ENCODE results near the gene SFXN1. TPM values are rescaled to one million over a fixed set of nuclear protein-coding genes. Genes with fewer than 3 reads are reported as not detected.

SFXN1 gene
- total RNA-seq, 3 donors from 2014 or later (not counting 1 experiment from before 2014, with no cell fraction given), result 30.3 to 55.2 (median 44.0) TPM

GRCh38 chr5:175558801-175559480, 80.6 kb downstream of the SFXN1 start:
- intact Hi-C loops (cut with micrococcal nuclease), result no loop called here
- Mint-ChIP-seq H3K4me3 (no peak overlapping the region), H3K9me3 (no peaks in the 10 kb centered on the region), H3K27ac (no peak overlapping the region), H3K36me3 (no peaks in the 10 kb centered on the region), H3K27me3 (ENCODE audit: low read depth in 2 of 2) (peaks cover 6 to 14% of the 10 kb centered on the region in 2 donors), H3K4me1 (no peaks in the 10 kb centered on the region)
- no peak for DNase-seq
- Histone ChIP-seq H3K4me3 (ENCODE audit: low read length) (no peak overlapping the region), H3K27me3 (ENCODE audit: control insufficient read depth, insufficient read depth, low read length) (peaks cover 2% of the 10 kb centered on the region), H3K4me1 (ENCODE audit: control insufficient read depth, insufficient read depth, low read length) (no peaks in the 10 kb centered on the region), H3K9me3 (ENCODE audit: control insufficient read depth, insufficient read depth, low read length) (no peaks in the 10 kb centered on the region), H3K27ac (ENCODE audit: low read length) (no peak overlapping the region), H3K36me3 (ENCODE audit: control insufficient read depth, insufficient read depth, low read length) (no peaks in the 10 kb centered on the region)
- WGBS (ENCODE audit: insufficient coverage), result 94% methylated on average over 8 of the region's 9 CpGs
- ATAC-seq, result no peak
- TF ChIP-seq CTCF (IDR thresholded peaks at IDR 0.05), result no peak

GRCh38 chr5:175560011-175560410, 81.7 kb downstream of the SFXN1 start:
- Mint-ChIP-seq H3K9me3 (no peaks in the 10 kb centered on the region), H3K4me1 (no peaks in the 10 kb centered on the region), H3K4me3 (no peak overlapping the region), H3K36me3 (no peaks in the 10 kb centered on the region), H3K27me3 (ENCODE audit: low read depth in 2 of 2) (peaks cover 6 to 7% of the 10 kb centered on the region in 2 donors), H3K27ac (no peak overlapping the region)
- Histone ChIP-seq H3K4me1 (ENCODE audit: control insufficient read depth, insufficient read depth, low read length) (no peaks in the 10 kb centered on the region), H3K27me3 (ENCODE audit: control insufficient read depth, insufficient read depth, low read length) (peaks cover 2% of the 10 kb centered on the region), H3K36me3 (ENCODE audit: control insufficient read depth, insufficient read depth, low read length) (no peaks in the 10 kb centered on the region), H3K27ac (ENCODE audit: low read length) (no peak overlapping the region), H3K4me3 (ENCODE audit: low read length) (no peak overlapping the region), H3K9me3 (ENCODE audit: control insufficient read depth, insufficient read depth, low read length) (no peaks in the 10 kb centered on the region)
- 0% methylated on average over 1 of the region's 2 CpGs for WGBS (ENCODE audit: insufficient coverage)
- intact Hi-C loops (cut with micrococcal nuclease), result no loop called here
- no peak for TF ChIP-seq CTCF (IDR thresholded peaks at IDR 0.05)
- ATAC-seq (no peak), DNase-seq (no peak)

GRCh38 chr5:175561085-175561484, 82.7 kb downstream of the SFXN1 start:
- H3K4me1 ChIP-seq (ENCODE audit: control insufficient read depth, insufficient read depth, low read length), result no peaks in the 10 kb centered on the region
- no peak overlapping the region for H3K27ac Mint-ChIP-seq
- no peaks in the 10 kb centered on the region for H3K36me3 ChIP-seq (ENCODE audit: control insufficient read depth, insufficient read depth, low read length)
- DNase-seq (no peak), ATAC-seq (no peak)
- 77% methylated on average over 5 of the region's 5 CpGs for WGBS (ENCODE audit: insufficient coverage)
- H3K27me3 Mint-ChIP-seq (ENCODE audit: low read depth in 2 of 2), result peaks cover 6 to 13% of the 10 kb centered on the region in 2 donors
- H3K27ac ChIP-seq (ENCODE audit: low read length), result no peak overlapping the region
- H3K4me3 ChIP-seq (ENCODE audit: low read length), result no peak overlapping the region
- no peak overlapping the region for H3K4me3 Mint-ChIP-seq
- no peaks in the 10 kb centered on the region for H3K9me3 Mint-ChIP-seq
- no peak for TF ChIP-seq CTCF (IDR thresholded peaks at IDR 0.05)
- peaks cover 2% of the 10 kb centered on the region for H3K27me3 ChIP-seq (ENCODE audit: control insufficient read depth, insufficient read depth, low read length)
- no peaks in the 10 kb centered on the region for H3K36me3 Mint-ChIP-seq
- H3K4me1 Mint-ChIP-seq, result no peaks in the 10 kb centered on the region
- intact Hi-C loops (cut with micrococcal nuclease), result no loop called here
- no peaks in the 10 kb centered on the region for H3K9me3 ChIP-seq (ENCODE audit: control insufficient read depth, insufficient read depth, low read length)

- Histone ChIP-seq H3K9me3 (ENCODE audit: control insufficient read depth, insufficient read depth, low read length) (no peaks in the 10 kb centered on the region), H3K36me3 (ENCODE audit: control insufficient read depth, insufficient read depth, low read length) (no peaks in the 10 kb centered on the region), H3K4me1 (ENCODE audit: control insufficient read depth, insufficient read depth, low read length) (no peaks in the 10 kb centered on the region), H3K4me3 (ENCODE audit: low read length) (no peak overlapping the region), H3K27ac (ENCODE audit: low read length) (no peak overlapping the region), H3K27me3 (ENCODE audit: control insufficient read depth, insufficient read depth, low read length) (peaks cover 2% of the 10 kb centered on the region)
- no peak for TF ChIP-seq CTCF (IDR thresholded peaks at IDR 0.05)
- no peaks in the 10 kb centered on the region for H3K4me1 Mint-ChIP-seq
- H3K4me3 Mint-ChIP-seq, result no peak overlapping the region
- no peaks in the 10 kb centered on the region for H3K9me3 Mint-ChIP-seq
- WGBS (ENCODE audit: insufficient coverage), result 58% methylated on average over 1 of the region's 1 CpG
- ATAC-seq (no peak), DNase-seq (no peak)
- no peak overlapping the region for H3K27ac Mint-ChIP-seq
- no peaks in the 10 kb centered on the region for H3K36me3 Mint-ChIP-seq
- intact Hi-C loops (cut with micrococcal nuclease), result no loop called here
- peaks cover 8 to 26% of the 10 kb centered on the region in 2 donors for H3K27me3 Mint-ChIP-seq (ENCODE audit: low read depth in 2 of 2)
Measured at GRCh38 chr5:175564716-175565115, 86.4 kb downstream of the SFXN1 start.
